Measurements from ENCODE around the gene PPID. TPM values are rescaled to one million over a fixed set of nuclear protein-coding genes. Genes with fewer than 3 reads are reported as not detected.
"Not testable (repeated sequence)": the region's sequence is repeated elsewhere in the genome, so short reads cannot be mapped to it uniquely, and the experiment has no call there.

The PPID gene
- total RNA-seq, 1 donor from 2014 or later, result 27.8 TPM

DNA sequence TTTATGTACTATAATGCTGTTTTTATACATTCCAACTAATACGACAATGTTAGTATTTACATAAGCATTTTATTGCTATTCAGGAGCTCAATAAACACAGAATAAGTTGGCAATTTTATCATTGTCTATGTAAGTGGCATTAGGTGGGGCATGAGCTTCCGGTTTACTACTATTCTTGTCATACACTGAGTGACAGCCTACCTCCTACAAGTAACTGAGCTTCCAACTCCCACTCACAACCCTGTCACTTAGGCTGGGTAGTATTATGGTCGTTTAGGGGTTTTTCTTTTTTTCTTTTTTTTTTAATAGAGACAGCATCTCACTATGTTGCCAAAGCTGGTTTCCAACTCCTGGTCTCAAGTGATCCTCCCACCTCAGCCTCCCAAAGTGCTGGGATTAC, 7.4 kb downstream of the PPID start:
- Histone ChIP-seq H3K27ac (ENCODE audit: low read depth, low read length) (no peak overlapping the region), H3K36me3 (ENCODE audit: insufficient read depth, low read length) (peaks cover 59% of the 10 kb centered on the region), H3K9ac (ENCODE audit: low read length) (no peak overlapping the region), H3K9me3 (ENCODE audit: insufficient read depth, low read depth, low read length) (no peaks in the 10 kb centered on the region), H3K79me2 (ENCODE audit: insufficient read depth, low read length) (peaks cover 16% of the 10 kb centered on the region), H3K4me1 (ENCODE audit: insufficient read depth, low read length) (no peaks in the 10 kb centered on the region), H3K27me3 (ENCODE audit: insufficient read depth, low read length) (no peaks in the 10 kb centered on the region), H3K4me3 (ENCODE audit: insufficient read depth, low read depth, low read length) (no peak overlapping the region), H4K20me1 (ENCODE audit: insufficient read depth, low read length) (peaks cover 4% of the 10 kb centered on the region), H2AFZ (ENCODE audit: low read depth, low read length) (no peak overlapping the region), H3K4me2 (ENCODE audit: low read length) (no peak overlapping the region)
- Mint-ChIP-seq H3K27me3 (ENCODE audit: low read depth, unreplicated experiment) (no peaks in the 10 kb centered on the region), H3K36me3 (ENCODE audit: low read depth, unreplicated experiment) (peaks cover 11% of the 10 kb centered on the region), H3K27ac (ENCODE audit: unreplicated experiment) (no peak overlapping the region), H3K4me1 (ENCODE audit: low read depth, unreplicated experiment) (no peaks in the 10 kb centered on the region), H3K9me3 (ENCODE audit: unreplicated experiment) (no peaks in the 10 kb centered on the region), H3K4me3 (ENCODE audit: unreplicated experiment) (no peak overlapping the region)
- TF ChIP-seq, protein P1, sequence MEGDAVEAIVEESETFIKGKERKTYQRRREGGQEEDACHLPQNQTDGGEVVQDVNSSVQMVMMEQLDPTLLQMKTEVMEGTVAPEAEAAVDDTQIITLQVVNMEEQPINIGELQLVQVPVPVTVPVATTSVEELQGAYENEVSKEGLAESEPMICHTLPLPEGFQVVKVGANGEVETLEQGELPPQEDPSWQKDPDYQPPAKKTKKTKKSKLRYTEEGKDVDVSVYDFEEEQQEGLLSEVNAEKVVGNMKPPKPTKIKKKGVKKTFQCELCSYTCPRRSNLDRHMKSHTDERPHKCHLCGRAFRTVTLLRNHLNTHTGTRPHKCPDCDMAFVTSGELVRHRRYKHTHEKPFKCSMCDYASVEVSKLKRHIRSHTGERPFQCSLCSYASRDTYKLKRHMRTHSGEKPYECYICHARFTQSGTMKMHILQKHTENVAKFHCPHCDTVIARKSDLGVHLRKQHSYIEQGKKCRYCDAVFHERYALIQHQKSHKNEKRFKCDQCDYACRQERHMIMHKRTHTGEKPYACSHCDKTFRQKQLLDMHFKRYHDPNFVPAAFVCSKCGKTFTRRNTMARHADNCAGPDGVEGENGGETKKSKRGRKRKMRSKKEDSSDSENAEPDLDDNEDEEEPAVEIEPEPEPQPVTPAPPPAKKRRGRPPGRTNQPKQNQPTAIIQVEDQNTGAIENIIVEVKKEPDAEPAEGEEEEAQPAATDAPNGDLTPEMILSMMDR (IDR thresholded peaks at IDR 0.05; ENCODE audit: insufficient read depth, low read depth, low read length), result no peak
- no peak for TF ChIP-seq EZH2 (IDR thresholded peaks at IDR 0.05; ENCODE audit: insufficient read depth, low read length)
- FAIRE-seq, result no peak
- DNase-seq (ENCODE audit: low read depth), result no peak

DNA sequence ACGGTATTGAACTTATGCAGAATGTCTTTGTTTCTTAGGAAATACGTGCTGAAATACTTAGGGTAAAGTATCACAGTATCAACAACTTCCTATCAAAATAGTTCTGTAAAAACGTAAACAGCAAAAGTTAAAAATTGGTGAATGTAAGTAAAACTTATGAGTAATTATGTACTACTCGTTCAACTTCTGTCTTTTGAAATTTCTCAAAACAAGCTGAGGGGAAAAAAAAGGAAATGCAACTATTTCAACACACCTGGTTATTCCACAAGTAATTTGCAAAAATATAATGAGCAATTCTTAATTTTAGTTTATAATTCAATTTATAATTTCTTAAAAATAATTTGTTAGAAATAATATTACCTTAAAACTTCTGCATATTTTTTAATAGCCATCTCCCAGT, 8.3 kb downstream of the PPID start:
- Histone ChIP-seq H3K4me3 (ENCODE audit: insufficient read depth, low read depth, low read length) (no peak overlapping the region), H3K36me3 (ENCODE audit: insufficient read depth, low read length) (peaks cover 59% of the 10 kb centered on the region), H3K9me3 (ENCODE audit: insufficient read depth, low read depth, low read length) (no peaks in the 10 kb centered on the region), H3K9ac (ENCODE audit: low read length) (no peak overlapping the region), H4K20me1 (ENCODE audit: insufficient read depth, low read length) (peaks cover 4% of the 10 kb centered on the region), H3K27me3 (ENCODE audit: insufficient read depth, low read length) (no peaks in the 10 kb centered on the region), H3K4me1 (ENCODE audit: insufficient read depth, low read length) (no peaks in the 10 kb centered on the region), H3K4me2 (ENCODE audit: low read length) (no peak overlapping the region), H2AFZ (ENCODE audit: low read depth, low read length) (no peak overlapping the region), H3K27ac (ENCODE audit: low read depth, low read length) (no peak overlapping the region), H3K79me2 (ENCODE audit: insufficient read depth, low read length) (peaks cover 12% of the 10 kb centered on the region)
- Mint-ChIP-seq H3K4me3 (ENCODE audit: unreplicated experiment) (no peak overlapping the region), H3K4me1 (ENCODE audit: low read depth, unreplicated experiment) (no peaks in the 10 kb centered on the region), H3K9me3 (ENCODE audit: unreplicated experiment) (no peaks in the 10 kb centered on the region), H3K27ac (ENCODE audit: unreplicated experiment) (no peak overlapping the region), H3K36me3 (ENCODE audit: low read depth, unreplicated experiment) (peaks cover 11% of the 10 kb centered on the region), H3K27me3 (ENCODE audit: low read depth, unreplicated experiment) (no peaks in the 10 kb centered on the region)
- no peak for FAIRE-seq
- TF ChIP-seq EZH2 (IDR thresholded peaks at IDR 0.05; ENCODE audit: insufficient read depth, low read length), result no peak
- TF ChIP-seq, protein P1 (IDR thresholded peaks at IDR 0.05; ENCODE audit: insufficient read depth, low read depth, low read length), result no peak
- DNase-seq (ENCODE audit: low read depth), result no peak

DNA sequence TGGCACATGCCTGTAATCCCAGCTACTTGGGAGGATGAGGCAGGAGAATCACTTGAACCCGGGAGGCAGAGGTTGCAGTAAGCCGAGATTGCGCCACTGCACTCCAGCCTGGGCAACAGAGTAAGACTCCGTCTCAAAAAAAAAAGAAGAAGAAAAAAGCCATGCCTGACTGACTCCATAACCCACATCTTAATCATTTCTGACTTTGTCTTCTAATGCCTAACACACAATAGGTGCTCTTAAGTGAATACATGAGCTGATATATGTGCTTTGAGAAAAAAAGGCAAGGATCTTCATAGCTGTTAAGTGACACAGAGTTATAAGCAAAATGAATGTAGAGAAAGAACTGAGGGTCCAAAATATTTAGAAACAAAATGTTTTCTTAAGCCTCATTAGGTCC, 10.6 kb downstream of the PPID start:
- not testable (repeated sequence) for H3K27ac ChIP-seq (ENCODE audit: low read depth, low read length); H4K20me1 ChIP-seq (ENCODE audit: insufficient read depth, low read length); H3K27ac Mint-ChIP-seq (ENCODE audit: unreplicated experiment); H3K27me3 ChIP-seq (ENCODE audit: insufficient read depth, low read length); H3K9me3 Mint-ChIP-seq (ENCODE audit: unreplicated experiment); H3K4me3 ChIP-seq (ENCODE audit: insufficient read depth, low read depth, low read length); H2AFZ ChIP-seq (ENCODE audit: low read depth, low read length); FAIRE-seq; H3K27me3 Mint-ChIP-seq (ENCODE audit: low read depth, unreplicated experiment); H3K9ac ChIP-seq (ENCODE audit: low read length); H3K9me3 ChIP-seq (ENCODE audit: insufficient read depth, low read depth, low read length); DNase-seq (ENCODE audit: low read depth); H3K4me2 ChIP-seq (ENCODE audit: low read length); H3K4me3 Mint-ChIP-seq (ENCODE audit: unreplicated experiment); H3K4me1 ChIP-seq (ENCODE audit: insufficient read depth, low read length); H3K79me2 ChIP-seq (ENCODE audit: insufficient read depth, low read length); H3K4me1 Mint-ChIP-seq (ENCODE audit: low read depth, unreplicated experiment)
- H3K36me3 Mint-ChIP-seq (ENCODE audit: low read depth, unreplicated experiment), result peaks cover 12% of the 10 kb centered on the region
- peaks cover 56% of the 10 kb centered on the region for H3K36me3 ChIP-seq (ENCODE audit: insufficient read depth, low read length)

Measured in astrocyte (in vitro differentiated cells and primary cell).